ENCODE results near the gene ZNRF3. TPM values are rescaled to one million over a fixed set of nuclear protein-coding genes. Genes with fewer than 3 reads are reported as not detected.

Gene ZNRF3
- total and polyA plus RNA-seq, 2 donors (not counting 1 experiment from before 2014, with no cell fraction given), result 0.21 to 0.71 TPM

DNA sequence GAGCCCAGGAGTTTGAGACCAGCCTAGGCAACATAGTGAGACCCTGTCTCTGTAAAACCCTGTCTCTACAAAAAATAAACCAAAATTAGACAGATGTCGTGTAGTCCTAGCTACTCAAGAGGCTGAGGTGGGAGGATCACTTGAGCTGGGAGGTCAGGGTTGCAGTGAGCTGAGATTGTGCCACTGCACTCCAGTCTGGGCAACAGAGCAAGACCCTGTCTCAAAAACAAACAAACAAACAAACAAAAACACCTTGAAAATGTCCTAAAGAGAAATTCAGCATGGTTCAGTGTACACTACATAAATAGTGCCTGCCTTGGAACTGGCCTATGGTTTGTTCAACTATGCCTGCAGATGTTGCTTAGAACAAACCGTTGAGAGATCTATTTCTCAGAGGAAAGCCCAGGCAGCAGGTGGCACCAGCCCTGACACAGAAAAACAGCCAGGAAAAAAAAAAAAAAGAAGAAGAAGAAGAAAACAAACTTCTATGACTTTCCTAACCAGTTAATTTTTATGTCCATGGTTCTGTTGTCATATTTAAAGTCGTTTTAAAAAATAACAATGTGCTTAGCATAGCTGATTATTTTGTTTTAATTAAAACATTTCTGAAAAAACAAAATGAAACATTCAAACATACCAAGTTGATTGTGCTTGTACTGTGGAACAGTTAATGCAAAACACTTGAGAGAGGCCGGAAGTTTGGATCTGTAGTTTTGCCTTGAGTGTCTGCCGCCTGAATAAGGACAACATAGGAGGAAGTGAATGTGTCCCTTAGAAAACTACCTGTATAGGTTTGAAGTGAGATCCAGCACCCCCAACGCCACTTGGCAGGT is 194.9 kb downstream of the ZNRF3 start:
- Histone ChIP-seq H2AFZ (ENCODE audit: insufficient read depth, low read depth, low read length, poor library complexity, severe bottlenecking) (no peak overlapping the region), H3K9me3 (ENCODE audit: control extremely low read depth in 1 of 3, control insufficient read depth in 2 of 3, insufficient read depth in 1 of 3, low read length in 2 of 3) (peaks cover 0 to 10% (median 0%) of the 10 kb centered on the region in 3 donors), H3K4me2 (replicated peaks; ENCODE audit: low read depth, low read length, poor library complexity, severe bottlenecking) (no peak overlapping the region), H3K79me2 (ENCODE audit: control insufficient read depth, insufficient read depth, low read length) (no peaks in the 10 kb centered on the region), H3K27me3 (replicated peaks in 1 of 4; ENCODE audit: control extremely low read depth in 1 of 4, control insufficient read depth in 3 of 4, insufficient read depth in 4 of 4, low read length in 3 of 4) (peaks cover 0 to 33% (median 27%) of the 10 kb centered on the region in 4 experiments), H3K9ac (ENCODE audit: low read length) (no peak overlapping the region), H3K27ac (ENCODE audit: low read length in 2 of 2) (no peak overlapping the region), H3K4me3 (ENCODE audit: control extremely low read depth in 1 of 5, extremely low read depth in 1 of 5, insufficient read depth in 1 of 5, low read depth in 2 of 5, low read length in 4 of 5) (no peak overlapping the region), H4K20me1 (ENCODE audit: control insufficient read depth, insufficient read depth, low read length, poor library complexity, severe bottlenecking) (no peaks in the 10 kb centered on the region), H3K36me3 (replicated peaks in 1 of 2; ENCODE audit: control extremely low read depth in 1 of 2, control insufficient read depth in 1 of 2, extremely low read depth in 1 of 2, insufficient read depth in 2 of 2, low read length in 1 of 2) (no peaks in the 10 kb centered on the region), H3K4me1 (ENCODE audit: control insufficient read depth in 2 of 2, insufficient read depth in 2 of 2, low read length in 2 of 2) (peaks cover 10 to 13% of the 10 kb centered on the region in 2 donors)
- Mint-ChIP-seq H3K27ac (no peak overlapping the region), H3K4me3 (no peak overlapping the region), H3K9me3 (ENCODE audit: insufficient read depth) (no peaks in the 10 kb centered on the region), H3K4me1 (peaks cover 7% of the 10 kb centered on the region), H3K27me3 (peaks cover 50% of the 10 kb centered on the region)
- CTCF ChIA-PET, result no interaction called here
- TF ChIP-seq CTCF (IDR thresholded peaks at IDR 0.05), result no peak
- no peak for TF ChIP-seq EZH2 (IDR thresholded peaks at IDR 0.05; ENCODE audit: borderline replicate concordance, insufficient read depth, low read depth, low read length, poor library complexity, severe bottlenecking)
- intact Hi-C loops (cut with micrococcal nuclease), result loop anchor here (10.0 kb wide), 1 partner anchor 307 kb away; the partner anchor contains the start of gene AP1B1
- DNase-seq (no peak), ATAC-seq (ENCODE audit: low read depth) (no peak)
- 87% methylated on average over 3 of the region's 6 CpGs for WGBS (ENCODE audit: insufficient coverage)
- POLR2A ChIA-PET, result no interaction called here

DNA sequence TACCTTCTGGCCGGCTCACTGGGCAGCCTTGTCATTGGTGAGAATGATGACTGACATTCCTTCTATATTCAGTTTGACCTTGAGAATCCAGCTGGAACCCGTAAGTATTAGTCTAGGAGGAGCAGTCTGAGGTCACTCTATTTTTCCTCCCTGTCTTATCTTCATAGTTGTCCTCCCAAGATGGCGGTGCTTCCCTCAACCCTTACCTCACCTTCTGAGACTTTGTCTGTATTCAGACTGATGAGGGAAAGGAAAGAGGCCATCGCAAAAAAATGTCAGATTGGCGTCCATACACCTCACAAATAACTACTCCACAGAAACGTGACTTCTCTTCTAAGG is 195.5 kb downstream of the ZNRF3 start:
- no peak for TF ChIP-seq EZH2 (IDR thresholded peaks at IDR 0.05; ENCODE audit: borderline replicate concordance, insufficient read depth, low read depth, low read length, poor library complexity, severe bottlenecking)
- no peak for TF ChIP-seq CTCF (IDR thresholded peaks at IDR 0.05)
- no peaks in the 10 kb centered on the region for H3K79me2 ChIP-seq (ENCODE audit: control insufficient read depth, insufficient read depth, low read length)
- WGBS (ENCODE audit: insufficient coverage), result 100% methylated on average over 1 of the region's 6 CpGs
- Mint-ChIP-seq H3K27ac (no peak overlapping the region), H3K4me3 (no peak overlapping the region), H3K9me3 (ENCODE audit: insufficient read depth) (no peaks in the 10 kb centered on the region), H3K4me1 (peaks cover 6% of the 10 kb centered on the region), H3K27me3 (peaks cover 49% of the 10 kb centered on the region)
- ChIA-PET POLR2A (no interaction called here), CTCF (no interaction called here)
- intact Hi-C loops (cut with micrococcal nuclease), result loop anchor here (10.0 kb wide), 1 partner anchor 306 kb away; the partner anchor contains the start of gene AP1B1
- H3K27ac ChIP-seq (ENCODE audit: low read length in 2 of 2), result no peak overlapping the region
- H2AFZ ChIP-seq (ENCODE audit: insufficient read depth, low read depth, low read length, poor library complexity, severe bottlenecking), result no peak overlapping the region
- no peak for DNase-seq
- peaks cover 0 to 4% (median 0%) of the 10 kb centered on the region in 3 donors for H3K9me3 ChIP-seq (ENCODE audit: control extremely low read depth in 1 of 3, control insufficient read depth in 2 of 3, insufficient read depth in 1 of 3, low read length in 2 of 3)
- no peak for ATAC-seq (ENCODE audit: low read depth)
- H3K4me2 ChIP-seq (replicated peaks; ENCODE audit: low read depth, low read length, poor library complexity, severe bottlenecking), result no peak overlapping the region
- H3K4me3 ChIP-seq (ENCODE audit: control extremely low read depth in 1 of 5, extremely low read depth in 1 of 5, insufficient read depth in 1 of 5, low read depth in 2 of 5, low read length in 4 of 5), result no peak overlapping the region
- H3K36me3 ChIP-seq (replicated peaks in 1 of 2; ENCODE audit: control extremely low read depth in 1 of 2, control insufficient read depth in 1 of 2, extremely low read depth in 1 of 2, insufficient read depth in 2 of 2, low read length in 1 of 2), result no peaks in the 10 kb centered on the region
- H4K20me1 ChIP-seq (ENCODE audit: control insufficient read depth, insufficient read depth, low read length, poor library complexity, severe bottlenecking), result no peaks in the 10 kb centered on the region
- peaks cover 0 to 28% (median 23%) of the 10 kb centered on the region in 4 experiments for H3K27me3 ChIP-seq (replicated peaks in 1 of 4; ENCODE audit: control extremely low read depth in 1 of 4, control insufficient read depth in 3 of 4, insufficient read depth in 4 of 4, low read length in 3 of 4)
- peaks cover 4 to 7% of the 10 kb centered on the region in 2 donors for H3K4me1 ChIP-seq (ENCODE audit: control insufficient read depth in 2 of 2, insufficient read depth in 2 of 2, low read length in 2 of 2)
- H3K9ac ChIP-seq (ENCODE audit: low read length), result no peak overlapping the region
